Measurements from ENCODE around the gene PEDS1.
"Not testable (repeated sequence)": the region's sequence is repeated elsewhere in the genome, so short reads cannot be mapped to it uniquely, and the experiment has no call there.

PEDS1 gene

GRCh38 chr20:50112512-50113419 lies 40.8 kb downstream of the PEDS1 start, which contains the start of gene UBE2V1:
UBE2V1 (minus strand) TSS chr20:50113150; CDS start chr20:50113128, 22 bp downstream.
- DNase-seq = peak; percentile 62 to 81 (median 78)

- DNase-seq = no peak
Observed at GRCh38 chr20:50111829-50112495, 41.6 kb downstream of the PEDS1 start.

GRCh38 chr20:50111120-50111828 lies 42.2 kb downstream of the PEDS1 start:
- DNase-seq = peak in 1 of 4 experiments; percentile 37

GRCh38 chr20:50110141-50111047 lies 43.1 kb downstream of the PEDS1 start:
- no peak for DNase-seq

DNA sequence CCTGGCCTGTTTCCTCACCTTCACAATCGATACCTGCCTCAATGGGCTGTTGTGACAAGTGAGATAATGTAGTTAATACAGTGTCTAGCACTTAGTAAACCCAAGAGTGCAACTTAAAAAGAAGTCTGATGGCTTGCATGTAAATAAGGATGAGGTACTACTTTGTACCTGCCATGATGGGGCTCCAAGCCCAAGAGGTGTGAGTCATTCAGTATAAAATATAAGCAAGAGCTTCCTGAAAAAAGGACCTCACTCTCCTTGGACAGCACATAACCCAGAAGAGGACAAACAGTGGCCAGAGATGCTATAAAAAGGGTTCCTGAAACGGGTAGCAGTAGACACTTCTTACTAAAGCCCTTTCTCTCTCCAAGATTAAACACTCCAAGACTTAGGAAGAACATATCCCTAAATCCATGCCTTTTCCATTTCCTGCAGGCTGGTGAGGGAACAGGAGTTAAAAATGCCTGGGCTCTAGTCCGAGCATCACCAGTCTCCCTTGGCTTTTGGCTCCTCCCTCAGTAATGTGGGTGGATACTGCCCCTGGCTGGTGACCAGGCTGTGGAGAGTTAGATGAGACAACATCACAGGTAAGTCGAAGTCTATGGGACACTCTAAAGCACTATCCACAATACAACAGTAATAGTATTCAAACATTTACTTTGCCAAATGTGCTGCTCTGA lies 44.8 kb downstream of the PEDS1 start:
- no peak for DNase-seq

DNA sequence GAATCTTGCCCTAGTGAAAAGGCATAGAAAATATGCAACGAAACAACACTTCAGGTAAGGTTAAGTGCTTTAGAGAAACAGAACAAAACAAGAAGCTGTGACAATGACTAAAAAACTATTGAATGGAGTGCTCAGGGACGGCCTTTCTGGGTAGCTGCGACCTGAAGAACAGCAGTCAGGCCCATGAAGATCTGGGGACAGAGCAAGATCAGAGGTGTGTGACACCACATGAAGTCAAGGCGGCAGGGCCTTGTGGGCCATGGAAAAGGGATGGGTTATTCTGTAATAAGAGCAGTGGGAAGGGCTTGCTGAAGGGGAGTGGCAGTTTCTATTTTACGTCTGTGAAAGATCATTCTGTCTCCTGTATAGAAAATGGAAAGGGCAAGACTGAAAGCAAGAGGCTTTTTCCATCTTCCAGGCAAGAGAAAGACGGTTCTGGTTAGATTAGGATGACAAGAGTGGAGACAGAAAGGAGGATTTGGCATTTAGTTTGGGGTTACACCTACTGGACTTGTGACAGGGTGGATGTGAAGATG lies 45.7 kb downstream of the PEDS1 start:
- DNase-seq = no peak

GRCh38 chr20:50107086-50107660 lies 46.4 kb downstream of the PEDS1 start:
- no peak for DNase-seq

DNA sequence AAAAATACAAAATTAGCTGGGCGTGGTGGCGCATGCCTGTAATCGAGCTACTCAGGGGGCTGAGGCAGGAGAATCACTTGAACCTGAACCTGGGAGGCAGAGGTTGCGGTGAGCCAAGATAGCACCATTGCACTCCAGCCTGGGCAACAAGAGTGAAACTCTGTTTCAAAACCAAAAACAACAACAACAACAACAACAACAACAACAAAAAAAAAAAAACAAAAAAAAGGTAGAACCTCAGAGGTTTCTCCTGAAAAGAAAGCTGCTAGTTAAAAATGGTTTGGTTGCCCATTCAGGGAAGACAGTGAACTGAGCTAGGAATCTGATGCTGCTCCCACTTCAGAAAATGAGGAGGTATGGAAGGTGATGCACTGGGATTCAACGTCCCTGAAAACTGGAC lies 46.9 kb downstream of the PEDS1 start:
- DNase-seq = not testable (repeated sequence)

All from activated CD4-positive, CD25-positive, alpha-beta regulatory T cell (primary cell).